IMR-90 (cell line): ENCODE measurements around the gene SMU1. TPM values are rescaled to one million over a fixed set of nuclear protein-coding genes. Genes with fewer than 3 reads are reported as not detected.

ENCODE experiments used
- ATAC-seq: fragments of 200-7000 bp; cut with Tn5 transposase; 2 replicates; pipeline ENCODE4 v1.9.1; 2020; ENCODE audit warnings: low read depth, mild to moderate bottlenecking, moderate library complexity
- BruUV-seq: library from RNA; stranded (reverse); fragments of 400-500 nt; replicated peaks from 2 replicates; lab custom pipeline; 2021; lab: Mats Ljungman, UMichigan
- CTCF ChIA-PET: fragments of 300-600 bp; formaldehyde crosslinking; extraction: SDS; loops from one replicate; lab custom pipeline; 2021; ENCODE audit warnings: antibody characterized with exemption; lab: Yijun Ruan, JAX
- POLR2A ChIA-PET: fragments of 300-600 bp; sonication (Branson Sonifier 250); formaldehyde crosslinking; loops from one replicate; lab custom pipeline; 2022; ENCODE audit warnings: antibody characterized with exemption; ENCODE audit not compliant: unreplicated experiment; lab: Charles Lee
- DNase-seq: peaks from one replicate; pipeline ENCODE4 v3.0.0; 2013
- H2AFZ ChIP-seq: replicated peaks from 2 replicates; pipeline ENCODE3; 2013; ENCODE audit warnings: low read length, mild to moderate bottlenecking; ENCODE audit not compliant: poor library complexity
- H2AK5ac ChIP-seq: 2 replicates; pipeline ENCODE4 v1.6.1; 2013; ENCODE audit warnings: low read depth, low read length, inconsistent platforms
- H2AK9ac ChIP-seq: replicated peaks from 2 replicates; pipeline ENCODE3; 2013; ENCODE audit warnings: mild to moderate bottlenecking, low read depth, low read length, moderate library complexity; ENCODE audit not compliant: poor library complexity
- H2BK120ac ChIP-seq: 2 replicates; pipeline ENCODE4 v1.6.1; 2013; ENCODE audit warnings: low read depth, low read length, inconsistent platforms
- H2BK15ac ChIP-seq: 3 replicates; pipeline ENCODE4 v1.6.1; 2013; ENCODE audit warnings: low read depth, low read length, inconsistent platforms
- H2BK20ac ChIP-seq: 2 replicates; pipeline ENCODE4 v1.6.1; 2013; ENCODE audit warnings: low read depth, mild to moderate bottlenecking, inconsistent platforms, low read length, moderate library complexity
- H2BK5ac ChIP-seq: 2 replicates; pipeline ENCODE4 v1.6.1; 2013; ENCODE audit warnings: mild to moderate bottlenecking, low read depth, low read length, inconsistent platforms; ENCODE audit not compliant: poor library complexity, severe bottlenecking
- H3K14ac ChIP-seq: replicated peaks from 2 replicates; pipeline ENCODE4 v1.6.1; 2013; ENCODE audit warnings: low read depth, low read length, inconsistent platforms
- H3K18ac ChIP-seq: 2 replicates; pipeline ENCODE4 v1.6.1; 2013; ENCODE audit warnings: low read depth, low read length, control low read depth
- H3K23ac ChIP-seq: 2 replicates; pipeline ENCODE4 v1.6.1; 2013; ENCODE audit warnings: low read depth, low read length, inconsistent platforms
- H3K27ac ChIP-seq: 2 replicates; pipeline ENCODE4 v1.5.1; 2013; ENCODE audit warnings: mild to moderate bottlenecking, control low read depth, low read length; ENCODE audit not compliant: insufficient read depth
- H3K27me3 ChIP-seq: 2 replicates; pipeline ENCODE4 v1.6.1; 2013; ENCODE audit warnings: low read length; ENCODE audit not compliant: control insufficient read depth, insufficient read depth
- H3K36me3 ChIP-seq: 2 replicates; pipeline ENCODE4 v1.6.1; 2013; ENCODE audit warnings: low read length, mixed read lengths; ENCODE audit not compliant: control insufficient read depth, insufficient read depth
- H3K4ac ChIP-seq: 2 replicates; pipeline ENCODE4 v1.6.1; 2013; ENCODE audit warnings: low read depth, low read length, inconsistent platforms
- H3K4me1 ChIP-seq: 2 replicates; pipeline ENCODE4 v1.6.1; 2013; ENCODE audit warnings: low read length, mixed read lengths; ENCODE audit not compliant: control insufficient read depth, insufficient read depth
- H3K4me2 ChIP-seq: 2 replicates; pipeline ENCODE4 v1.6.1; 2013; ENCODE audit warnings: low read depth, mild to moderate bottlenecking, control low read depth, low read length, moderate library complexity
- H3K4me3 ChIP-seq: 2 replicates; pipeline ENCODE4 v1.5.1; 2013; ENCODE audit warnings: low read depth, mild to moderate bottlenecking, control low read depth, low read length, moderate library complexity; ENCODE audit not compliant: insufficient read depth
- H3K56ac ChIP-seq: 2 replicates; pipeline ENCODE4 v1.6.1; 2013; ENCODE audit warnings: low read length, inconsistent platforms; ENCODE audit not compliant: insufficient read depth; ENCODE audit errors: extremely low read depth
- H3K79me1 ChIP-seq, 2 experiments: 2 replicates each; pipeline ENCODE4 v1.6.1; 2013; ENCODE audit warnings: low read length in 2 of 2, inconsistent platforms in 1 of 2, low read depth in 1 of 2
- H3K9ac ChIP-seq: 2 replicates; pipeline ENCODE4 v1.6.1; 2013; ENCODE audit warnings: low read depth, low read length, control low read depth
- H3K9me1 ChIP-seq: 2 replicates; pipeline ENCODE4 v1.6.1; 2013; ENCODE audit warnings: low read length, inconsistent platforms; ENCODE audit not compliant: insufficient read depth
- H3K9me3 ChIP-seq: 2 replicates; pipeline ENCODE4 v1.6.1; 2013; ENCODE audit warnings: low read length; ENCODE audit not compliant: control insufficient read depth, insufficient read depth
- H4K20me1 ChIP-seq: 2 replicates; pipeline ENCODE4 v1.6.1; 2013; ENCODE audit warnings: low read length, inconsistent platforms; ENCODE audit not compliant: insufficient read depth
- H4K5ac ChIP-seq: 2 replicates; pipeline ENCODE4 v1.6.1; 2013; ENCODE audit warnings: mild to moderate bottlenecking, low read depth, low read length, control low read depth
- H4K8ac ChIP-seq, 2 experiments: 2 replicates each; pipeline ENCODE4 v1.6.1; 2013; ENCODE audit warnings: low read depth in 2 of 2, low read length in 2 of 2, control low read depth in 1 of 2, inconsistent platforms in 1 of 2
- H4K91ac ChIP-seq: 2 replicates; pipeline ENCODE4 v1.6.1; 2013; ENCODE audit warnings: low read depth, low read length, inconsistent platforms; ENCODE audit not compliant: insufficient read depth
- CEBPB ChIP-seq: IDR thresholded peaks from 2 replicates; pipeline ENCODE4 v1.6.1; 2012; ENCODE audit warnings: low read depth, low read length, improper control_type of control experiment
- ELK1 ChIP-seq: fragments of 150-350 bp; IDR thresholded peaks from 2 replicates; pipeline ENCODE4 v1.6.1; 2016; ENCODE audit warnings: low read depth, mild to moderate bottlenecking, low read length, moderate library complexity, borderline replicate concordance
- FOS ChIP-seq: fragments of 150-350 bp; IDR thresholded peaks from 2 replicates; pipeline ENCODE4 v1.6.1; 2016; ENCODE audit warnings: low read depth, low read length
- MAFK ChIP-seq: IDR thresholded peaks from 2 replicates; pipeline ENCODE4 v1.6.1; 2012; ENCODE audit warnings: low read depth, low read length, improper control_type of control experiment
- MAZ ChIP-seq: IDR thresholded peaks from 2 replicates; pipeline ENCODE4 v1.6.1; 2012; ENCODE audit warnings: low read depth, mild to moderate bottlenecking, low read length, improper control_type of control experiment, moderate library complexity, borderline replicate concordance
- MXI1 ChIP-seq: IDR thresholded peaks from 2 replicates; pipeline ENCODE4 v1.6.1; 2012; ENCODE audit warnings: low read depth, mild to moderate bottlenecking, low read length, moderate library complexity, borderline replicate concordance
- RAD21 ChIP-seq: IDR thresholded peaks from 2 replicates; pipeline ENCODE4 v1.6.1; 2012; ENCODE audit warnings: low read length, improper control_type of control experiment
- RCOR1 ChIP-seq: IDR thresholded peaks from 2 replicates; pipeline ENCODE4 v1.6.1; 2012; ENCODE audit warnings: mild to moderate bottlenecking, low read length, improper control_type of control experiment; ENCODE audit not compliant: insufficient replicate concordance
- SMC3 ChIP-seq: fragments of 150-350 bp; IDR thresholded peaks from 2 replicates; pipeline ENCODE4 v1.6.1; 2016; ENCODE audit warnings: low read depth, mild to moderate bottlenecking, antibody characterized with exemption, low read length, moderate library complexity
- WGBS, 2 experiments: methylation state at CpG; one replicate each; pipeline versions ENCODE4 v1.1.5 to v1.1.7; 2013; ENCODE audit warnings: missing lambda C conversion rate in 2 of 2; ENCODE audit not compliant: insufficient read length in 1 of 2; ENCODE audit errors: extremely low coverage in 2 of 2; 5-methylcytosine and 5-hydroxymethylcytosine counted together
- dilution Hi-C: fragments of 300-500 bp; cut with HindIII; formaldehyde crosslinking; loops from one replicate; pipeline ENCODE4 v1.14.3; 2018; ENCODE audit warnings: low sequenced_read_pairs; ENCODE audit not compliant: unreplicated experiment
- in situ Hi-C: fragments of 300-500 bp; cut with MboI; formaldehyde crosslinking; loops from 3 replicates; pipeline ENCODE4 v1.14.3; 2019; ENCODE audit warnings: low sequenced_read_pairs, inconsistent platforms, mixed read lengths
- intact Hi-C: fragments of 100-400 bp; cut with micrococcal nuclease; formaldehyde crosslinking; loops from 2 replicates; pipeline ENCODE4 v1.10.0; 2022
- polyA plus RNA-seq, 3 experiments: library from polyadenylated mRNA; depleted of rRNA; stranded (reverse); fragments of >200 nt; gene quantifications; 2 replicates each; pipeline ENCODE4 v1.2.3, GENCODE V29; 2012; ENCODE audit warnings: low replicate concordance in 1 of 3
- total RNA-seq: library from RNA; depleted of rRNA; stranded (reverse); fragments of >200 nt; gene quantifications from 2 replicates; pipeline ENCODE4 v1.2.3, GENCODE V29; 2012
- TF ChIP-seq, protein P1 (sequence below): conservative IDR thresholded peaks from 2 replicates; pipeline ENCODE4 v1.5.1; 2012; ENCODE audit warnings: mild to moderate bottlenecking, low read depth, low read length, improper control_type of control experiment

The SMU1 gene
- total and polyA plus RNA-seq, 2 of the 4 experiments (the other 2 are of a cell fraction), result 11.1 to 36.0 TPM

DNA sequence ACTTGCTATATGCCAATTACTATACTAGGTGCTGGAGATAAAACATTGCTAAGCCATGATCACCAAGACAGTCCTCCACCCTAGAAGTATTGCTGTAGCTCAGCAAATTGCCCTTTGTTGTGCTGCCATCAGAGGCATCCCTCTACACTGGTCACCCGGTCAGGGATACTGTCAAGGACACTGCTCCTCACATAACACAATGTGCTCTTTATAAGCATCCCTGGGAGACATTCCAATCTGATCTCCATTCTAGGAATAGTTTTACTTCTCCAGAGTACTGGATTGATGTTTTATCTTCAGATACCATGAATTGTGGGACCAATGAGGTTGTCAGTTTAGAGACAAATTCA is 61.8 kb downstream of the SMU1 start:
- Histone ChIP-seq H4K8ac (no peak overlapping the region), H3K4ac (no peak overlapping the region), H3K56ac (no peak overlapping the region), H2BK20ac (no peak overlapping the region), H3K9me3 (no peaks in the 10 kb centered on the region), H3K79me1 (peaks cover 0 to 12% of the 10 kb centered on the region in 2 experiments; a peak in 3 of 4 replicates), H4K20me1 (no peaks in the 10 kb centered on the region), H3K4me3 (no peak overlapping the region), H3K4me1 (no peaks in the 10 kb centered on the region), H4K91ac (no peak overlapping the region), H2AFZ (no peak overlapping the region), H3K36me3 (peaks cover 8% of the 10 kb centered on the region), H2BK5ac (no peak overlapping the region), H3K4me2 (no peak overlapping the region), H3K23ac (no peak overlapping the region), H3K27ac (no peak overlapping the region), H3K27me3 (no peaks in the 10 kb centered on the region), H3K14ac (no peak overlapping the region), H4K5ac (no peak overlapping the region), H2BK15ac (no peak overlapping the region), H3K9me1 (peaks cover 3% of the 10 kb centered on the region; the same call in 1 of the 2 replicates), H2AK9ac (no peak overlapping the region), H3K9ac (no peak overlapping the region), H2AK5ac (no peak overlapping the region), H3K18ac (no peak overlapping the region), H2BK120ac (no peak overlapping the region)
- DNase-seq, result no peak
- WGBS, 2 experiments, result no CpG with 5 or more reads among the region's 1 CpG
- TF ChIP-seq CEBPB (no peak), SMC3 (no peak), RCOR1 (no peak), MAFK (no peak), FOS (no peak), MXI1 (no peak), ELK1 (no peak), MAZ (no peak), RAD21 (no peak)
- TF ChIP-seq, protein P1, sequence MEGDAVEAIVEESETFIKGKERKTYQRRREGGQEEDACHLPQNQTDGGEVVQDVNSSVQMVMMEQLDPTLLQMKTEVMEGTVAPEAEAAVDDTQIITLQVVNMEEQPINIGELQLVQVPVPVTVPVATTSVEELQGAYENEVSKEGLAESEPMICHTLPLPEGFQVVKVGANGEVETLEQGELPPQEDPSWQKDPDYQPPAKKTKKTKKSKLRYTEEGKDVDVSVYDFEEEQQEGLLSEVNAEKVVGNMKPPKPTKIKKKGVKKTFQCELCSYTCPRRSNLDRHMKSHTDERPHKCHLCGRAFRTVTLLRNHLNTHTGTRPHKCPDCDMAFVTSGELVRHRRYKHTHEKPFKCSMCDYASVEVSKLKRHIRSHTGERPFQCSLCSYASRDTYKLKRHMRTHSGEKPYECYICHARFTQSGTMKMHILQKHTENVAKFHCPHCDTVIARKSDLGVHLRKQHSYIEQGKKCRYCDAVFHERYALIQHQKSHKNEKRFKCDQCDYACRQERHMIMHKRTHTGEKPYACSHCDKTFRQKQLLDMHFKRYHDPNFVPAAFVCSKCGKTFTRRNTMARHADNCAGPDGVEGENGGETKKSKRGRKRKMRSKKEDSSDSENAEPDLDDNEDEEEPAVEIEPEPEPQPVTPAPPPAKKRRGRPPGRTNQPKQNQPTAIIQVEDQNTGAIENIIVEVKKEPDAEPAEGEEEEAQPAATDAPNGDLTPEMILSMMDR, result no peak
- in situ Hi-C loops (no loop called here), intact Hi-C loops (no loop called here), dilution Hi-C loops (no loop called here)
- BruUV-seq, result no TSS peak
- ATAC-seq, result no peak
- ChIA-PET POLR2A (interaction anchor here (0.6 kb wide), 1 partner anchor 10 kb away, joined by 12 read pairs; the partner anchor contains the start of gene DNAJA1), CTCF (interaction anchor here (0.6 kb wide), 1 partner anchor 9 kb away, joined by 3 read pairs; no protein-coding TSS in a partner anchor)
